Colonic mucosa (tissue), 4 donors: Measurements from ENCODE around the gene C12orf76. TPM values are rescaled to one million over a fixed set of nuclear protein-coding genes. Genes with fewer than 3 reads are reported as not detected.
A peak's percentile ranks its signal among the peaks of the same experiment; 100 is the strongest.

Experiments
- DNase-seq: peaks from one replicate; pipeline ENCODE4 v3.0.0-alpha.2; 2020
- H3K27ac ChIP-seq: fragments of 200-600 bp; one replicate; pipeline ENCODE4 v1.8.0; 2021
- H3K27me3 ChIP-seq: fragments of 200-600 bp; one replicate; pipeline ENCODE4 v1.8.0; 2021
- H3K36me3 ChIP-seq: fragments of 200-600 bp; one replicate; pipeline ENCODE4 v1.8.0; 2021
- H3K4me1 ChIP-seq: fragments of 200-600 bp; one replicate; pipeline ENCODE4 v1.8.0; 2021; ENCODE audit warnings: mild to moderate bottlenecking
- H3K4me3 ChIP-seq: fragments of 200-600 bp; one replicate; pipeline ENCODE4 v1.8.0; 2021
- H3K9ac ChIP-seq, 2 donors: one replicate each; pipeline ENCODE4 v1.7.0; 2013; ENCODE audit warnings: control low read depth in 2 of 2, low read depth in 2 of 2, low read length in 2 of 2
- H3K9me3 ChIP-seq: fragments of 200-600 bp; one replicate; pipeline ENCODE4 v1.8.0; 2021
- CTCF ChIP-seq: fragments of 200-600 bp; IDR thresholded peaks from one replicate; pipeline ENCODE4 v1.8.0; 2022; ENCODE audit warnings: antibody characterized with exemption, mild to moderate bottlenecking
- intact Hi-C: fragments of 100-400 bp; cut with DNase I; formaldehyde crosslinking; loops from one replicate; pipeline ENCODE4 v1.14.1; 2022
- total RNA-seq, 2 donors: library from RNA; stranded (reverse); fragmentation: NEBNext Ultra II Directional in 1 of 2; extraction: Animal tissue kit (Norgen Biotek cat#: 25700) in 1 of 2; gene quantifications; one replicate each; pipeline ENCODE4 v1.2.1, GENCODE V29; 2021
- donor health status: healthy.
- donor health status: DM: no; HTN: no; CAD: no.
- donor health status: DM: no; HTN: no; CAD: no.

The C12orf76 gene
- total RNA-seq, 2 donors from 2014 or later, result 7.2 to 8.4 TPM

- Histone ChIP-seq H3K9ac (no peak overlapping the region), H3K27me3 (no peaks in the 10 kb centered on the region), H3K36me3 (no peaks in the 10 kb centered on the region), H3K9me3 (no peaks in the 10 kb centered on the region), H3K4me3 (no peak overlapping the region), H3K27ac (no peak overlapping the region), H3K4me1 (no peaks in the 10 kb centered on the region)
- TF ChIP-seq CTCF, result no peak
- intact Hi-C loops, result no loop called here
- no peak for DNase-seq
Observed at GRCh38 chr12:110084314-110085015, 36.1 kb upstream of the C12orf76 start.

GRCh38 chr12:110080410-110080809 lies 32.1 kb upstream of the C12orf76 start:
- no peak for TF ChIP-seq CTCF
- no peak overlapping the region for H3K4me3 ChIP-seq
- H3K27ac ChIP-seq, result no peak overlapping the region
- DNase-seq, result no peak
- H3K9me3 ChIP-seq, result no peaks in the 10 kb centered on the region
- H3K4me1 ChIP-seq, result no peaks in the 10 kb centered on the region
- H3K27me3 ChIP-seq, result no peaks in the 10 kb centered on the region
- no peaks in the 10 kb centered on the region for H3K36me3 ChIP-seq
- intact Hi-C loops, result no loop called here
- no peak overlapping the region for H3K9ac ChIP-seq

GRCh38 chr12:110079477-110080400 lies 31.4 kb upstream of the C12orf76 start:
- no peaks in the 10 kb centered on the region for H3K4me1 ChIP-seq
- H3K27ac ChIP-seq, result peak overlapping the region; percentile 10
- no peak overlapping the region for H3K9ac ChIP-seq
- no peak for TF ChIP-seq CTCF
- DNase-seq, result peak; percentile 27
- no peaks in the 10 kb centered on the region for H3K9me3 ChIP-seq
- no peaks in the 10 kb centered on the region for H3K36me3 ChIP-seq
- no peak overlapping the region for H3K4me3 ChIP-seq
- intact Hi-C loops, result no loop called here
- no peaks in the 10 kb centered on the region for H3K27me3 ChIP-seq

- H3K9ac ChIP-seq, result no peak overlapping the region
- intact Hi-C loops, result no loop called here
- no peak for DNase-seq
- no peak overlapping the region for H3K27ac ChIP-seq
- H3K9me3 ChIP-seq, result no peaks in the 10 kb centered on the region
- no peak overlapping the region for H3K4me3 ChIP-seq
- H3K4me1 ChIP-seq, result no peaks in the 10 kb centered on the region
- H3K27me3 ChIP-seq, result no peaks in the 10 kb centered on the region
- no peaks in the 10 kb centered on the region for H3K36me3 ChIP-seq
- no peak for TF ChIP-seq CTCF
Observed at GRCh38 chr12:110077800-110078199, 29.5 kb upstream of the C12orf76 start.

GRCh38 chr12:110075880-110076279 lies 27.6 kb upstream of the C12orf76 start:
- no peaks in the 10 kb centered on the region for H3K36me3 ChIP-seq
- H3K9me3 ChIP-seq, result no peaks in the 10 kb centered on the region
- intact Hi-C loops, result no loop called here
- H3K27ac ChIP-seq, result no peak overlapping the region
- H3K27me3 ChIP-seq, result no peaks in the 10 kb centered on the region
- TF ChIP-seq CTCF, result no peak
- no peak overlapping the region for H3K9ac ChIP-seq
- no peak for DNase-seq
- no peaks in the 10 kb centered on the region for H3K4me1 ChIP-seq
- H3K4me3 ChIP-seq, result no peak overlapping the region
